ENCODE measurements around the gene RASL12. TPM values are rescaled to one million over a fixed set of nuclear protein-coding genes. Genes with fewer than 3 reads are reported as not detected.
A peak's percentile ranks its signal among the peaks of the same experiment; 100 is the strongest.
"Not testable (repeated sequence)": the region's sequence is repeated elsewhere in the genome, so short reads cannot be mapped to it uniquely, and the experiment has no call there.

The RASL12 gene
- total RNA-seq, 2 donors from 2014 or later = 56.3 to 124 TPM

DNA sequence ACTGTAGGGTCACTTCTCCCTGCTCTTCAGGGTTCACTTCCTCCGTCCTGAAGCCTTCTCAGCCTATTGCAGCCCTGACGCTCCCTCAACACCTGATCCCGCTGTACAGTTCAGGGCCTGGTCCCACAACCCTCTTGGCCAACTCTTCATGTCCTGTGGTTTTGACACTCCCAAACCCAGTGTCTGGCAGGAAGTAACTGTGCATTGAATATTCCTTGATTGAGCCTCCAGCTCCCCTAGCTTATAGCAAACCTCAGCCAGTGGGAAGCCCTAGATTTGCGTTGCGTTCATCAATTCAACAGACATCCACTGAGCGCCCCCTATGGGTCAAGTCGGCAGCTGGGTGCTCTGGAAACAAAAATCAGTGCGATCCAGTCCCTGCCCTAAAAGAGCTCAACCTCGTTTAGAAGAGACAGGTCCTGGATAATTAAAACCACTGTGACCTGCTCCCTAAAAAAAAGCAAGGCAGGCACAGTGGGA, 33.7 kb upstream of the RASL12 start:
- TF ChIP-seq POLR2A (IDR thresholded peaks at IDR 0.05) (no peak), POLR2AphosphoS5 (IDR thresholded peaks at IDR 0.05) (peak; percentile 32), CTCF (IDR thresholded peaks at IDR 0.05) (peak; percentile 63 to 85 (median 76))
- no peaks in the 10 kb centered on the region for H3K4me1 ChIP-seq (replicated peaks)
- H3K9me3 ChIP-seq = no peaks in the 10 kb centered on the region
- WGBS = 37% methylated on average over 9 of the region's 9 CpGs
- no peak overlapping the region for H3K4me3 ChIP-seq
- no peaks in the 10 kb centered on the region for H3K36me3 ChIP-seq
- DNase-seq (ENCODE audit: low spot score) = peak; percentile 51
- H3K27me3 ChIP-seq (replicated peaks; ENCODE audit: insufficient read depth) = no peaks in the 10 kb centered on the region
- intact Hi-C loops (cut with DNase I) = no loop called here
- peak overlapping the region in 1 of 2 donors; percentile 54 for H3K27ac ChIP-seq

DNA sequence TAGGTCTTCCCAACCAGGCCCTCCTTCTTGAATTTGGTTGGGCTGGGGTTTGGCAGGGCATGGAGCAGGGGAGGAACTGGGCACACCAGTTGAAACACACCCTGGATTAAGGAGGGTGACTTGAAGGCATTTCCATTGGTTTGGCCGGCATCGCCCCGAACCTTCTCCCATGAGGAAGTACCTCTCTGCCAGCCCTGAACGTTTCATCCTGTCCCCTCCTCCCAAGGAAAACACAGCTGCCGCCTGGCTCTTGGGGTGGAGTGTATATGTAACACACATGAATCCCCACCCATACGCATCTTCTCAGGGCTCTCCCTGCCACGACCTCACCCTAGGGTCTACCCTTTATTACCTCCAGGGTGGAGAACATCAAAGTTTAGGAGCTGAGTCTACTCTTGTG, 32.7 kb upstream of the RASL12 start:
- Histone ChIP-seq H3K27ac (peak overlapping the region in 1 of 2 donors; percentile 54), H3K4me3 (no peak overlapping the region), H3K27me3 (replicated peaks; ENCODE audit: insufficient read depth) (no peaks in the 10 kb centered on the region), H3K36me3 (no peaks in the 10 kb centered on the region), H3K4me1 (replicated peaks) (no peaks in the 10 kb centered on the region), H3K9me3 (no peaks in the 10 kb centered on the region)
- 57% methylated on average over 7 of the region's 7 CpGs for WGBS
- intact Hi-C loops (cut with DNase I) = no loop called here
- DNase-seq (ENCODE audit: low spot score) = peak; percentile 35
- TF ChIP-seq POLR2AphosphoS5 (IDR thresholded peaks at IDR 0.05) (peak; percentile 28), POLR2A (IDR thresholded peaks at IDR 0.05) (no peak)

DNA sequence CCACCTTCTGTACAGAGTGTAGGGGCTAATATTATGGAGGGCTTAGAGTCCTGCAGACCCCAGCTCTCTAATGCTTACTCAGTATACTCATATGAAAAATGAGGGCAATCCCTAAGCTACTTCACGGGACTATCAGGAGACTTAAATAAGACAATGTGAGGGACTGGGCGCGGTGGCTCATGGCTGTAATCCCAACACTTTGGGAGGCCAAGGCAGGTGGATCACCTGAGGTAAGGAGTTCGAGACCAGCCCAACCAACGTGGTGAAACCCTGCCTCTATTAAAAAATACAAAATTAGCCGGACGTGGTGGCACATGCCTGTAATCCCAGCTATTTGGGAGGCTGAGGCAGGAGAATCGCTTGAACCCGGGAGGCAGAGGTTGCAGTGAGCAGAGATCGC, 32.0 kb upstream of the RASL12 start:
- not testable (repeated sequence) for H3K27me3 ChIP-seq (replicated peaks; ENCODE audit: insufficient read depth); H3K36me3 ChIP-seq; DNase-seq (ENCODE audit: low spot score); H3K4me1 ChIP-seq (replicated peaks); H3K9me3 ChIP-seq; H3K27ac ChIP-seq; H3K4me3 ChIP-seq
- intact Hi-C loops (cut with DNase I) = loop anchor here (5.0 kb wide), 1 partner anchor 62 kb away; no protein-coding TSS in a partner anchor
- 94% methylated on average over 10 of the region's 10 CpGs for WGBS

DNA sequence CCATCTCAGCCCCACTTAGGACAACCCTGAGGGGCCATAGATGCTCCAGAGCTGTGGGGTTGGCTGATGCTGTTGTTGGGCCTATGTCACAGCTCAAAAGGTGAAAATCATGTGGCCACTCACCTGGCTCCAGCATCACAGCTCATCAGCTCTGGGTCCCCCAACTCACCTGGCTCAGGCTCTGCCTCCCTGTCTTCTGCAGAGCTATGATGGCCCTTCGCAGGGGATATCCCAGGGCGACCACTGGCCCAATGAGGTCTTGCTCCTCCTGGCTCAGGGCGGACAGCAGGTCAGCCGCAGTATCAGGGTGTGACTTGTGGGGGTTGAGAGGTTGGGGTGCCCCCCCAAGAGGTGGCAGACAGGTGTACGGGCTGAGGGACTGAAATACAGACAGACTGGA, 31.5 kb upstream of the RASL12 start:
- Histone ChIP-seq H3K9me3 (no peaks in the 10 kb centered on the region), H3K36me3 (no peaks in the 10 kb centered on the region), H3K4me1 (replicated peaks) (no peaks in the 10 kb centered on the region), H3K4me3 (no peak overlapping the region), H3K27ac (no peak overlapping the region), H3K27me3 (replicated peaks; ENCODE audit: insufficient read depth) (no peaks in the 10 kb centered on the region)
- intact Hi-C loops (cut with DNase I) = loop anchor here (5.0 kb wide), 1 partner anchor 62 kb away; no protein-coding TSS in a partner anchor
- 93% methylated on average over 5 of the region's 5 CpGs for WGBS
- DNase-seq (ENCODE audit: low spot score) = no peak
- TF ChIP-seq CTCF (IDR thresholded peaks at IDR 0.05) (no peak), POLR2AphosphoS5 (IDR thresholded peaks at IDR 0.05) (no peak), POLR2A (IDR thresholded peaks at IDR 0.05) (no peak)

GRCh38 chr15:65097651-65098263, 30.0 kb upstream of the RASL12 start:
- H3K27ac ChIP-seq = no peak overlapping the region
- 96% methylated on average over 7 of the region's 7 CpGs for WGBS
- intact Hi-C loops (cut with DNase I) = loop anchor here (5.0 kb wide), 1 partner anchor 60 kb away; no protein-coding TSS in a partner anchor
- no peaks in the 10 kb centered on the region for H3K27me3 ChIP-seq (replicated peaks; ENCODE audit: insufficient read depth)
- no peaks in the 10 kb centered on the region for H3K36me3 ChIP-seq
- no peak overlapping the region for H3K4me3 ChIP-seq
- TF ChIP-seq POLR2AphosphoS5 (IDR thresholded peaks at IDR 0.05) = no peak
- no peaks in the 10 kb centered on the region for H3K9me3 ChIP-seq
- H3K4me1 ChIP-seq (replicated peaks) = no peaks in the 10 kb centered on the region
- DNase-seq (ENCODE audit: low spot score) = no peak

DNA sequence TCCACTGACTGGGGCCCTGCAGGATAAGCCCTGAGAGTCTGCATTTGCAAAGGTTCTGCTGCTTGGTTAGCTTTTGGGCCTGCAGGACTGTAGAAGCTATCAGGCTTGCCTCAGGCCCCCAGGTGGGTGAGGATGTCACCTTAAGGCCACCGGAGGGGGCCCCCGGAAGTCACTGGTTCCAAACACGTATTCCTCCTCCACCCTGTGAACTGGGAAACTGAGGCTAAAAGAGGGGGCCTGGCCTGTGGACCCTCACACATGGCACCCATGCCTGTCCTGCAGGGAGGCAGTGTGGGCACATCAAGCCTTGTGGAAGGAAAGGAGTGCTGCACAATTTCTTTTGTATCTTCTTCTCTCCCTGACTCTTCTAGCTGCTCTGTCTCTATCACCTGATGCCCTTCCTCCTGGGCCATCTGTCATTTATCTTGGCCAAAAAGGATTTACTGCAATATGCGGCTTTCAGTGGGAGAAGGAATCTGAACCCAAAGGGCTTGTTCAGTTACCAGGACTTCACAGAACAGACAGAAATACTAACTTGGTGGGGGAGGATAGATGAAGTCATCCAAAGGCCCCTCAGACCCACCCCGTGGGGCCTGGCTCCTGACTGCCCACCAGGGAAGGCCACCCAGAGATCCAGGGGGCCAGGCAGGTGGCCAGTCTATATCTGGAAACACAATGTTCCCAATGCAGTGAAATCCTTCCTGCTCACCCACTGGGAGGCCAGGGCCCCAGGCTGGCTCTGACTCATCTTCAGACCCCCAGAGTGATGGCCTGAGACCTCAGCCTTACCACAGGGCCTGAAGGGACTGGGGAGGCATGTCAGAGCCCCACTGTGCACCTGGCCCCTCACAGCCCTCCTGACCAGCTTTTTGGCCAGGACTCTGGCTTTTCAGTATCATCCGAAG, 28.9 kb upstream of the RASL12 start:
- WGBS = 84% methylated on average over 6 of the region's 6 CpGs
- Histone ChIP-seq H3K4me1 (replicated peaks) (no peaks in the 10 kb centered on the region), H3K27me3 (replicated peaks; ENCODE audit: insufficient read depth) (no peaks in the 10 kb centered on the region), H3K4me3 (no peak overlapping the region), H3K36me3 (no peaks in the 10 kb centered on the region), H3K9me3 (no peaks in the 10 kb centered on the region), H3K27ac (no peak overlapping the region)
- intact Hi-C loops (cut with DNase I) = loop anchor here (5.0 kb wide), 1 partner anchor 59 kb away; no protein-coding TSS in a partner anchor
- TF ChIP-seq POLR2A (IDR thresholded peaks at IDR 0.05) (no peak), POLR2AphosphoS5 (IDR thresholded peaks at IDR 0.05) (no peak), CTCF (IDR thresholded peaks at IDR 0.05) (no peak)
- DNase-seq (ENCODE audit: low spot score) = no peak

Data from prostate gland (tissue), 2 donors.